ENCODE data around the gene SLC44A5.

Gene SLC44A5

DNA sequence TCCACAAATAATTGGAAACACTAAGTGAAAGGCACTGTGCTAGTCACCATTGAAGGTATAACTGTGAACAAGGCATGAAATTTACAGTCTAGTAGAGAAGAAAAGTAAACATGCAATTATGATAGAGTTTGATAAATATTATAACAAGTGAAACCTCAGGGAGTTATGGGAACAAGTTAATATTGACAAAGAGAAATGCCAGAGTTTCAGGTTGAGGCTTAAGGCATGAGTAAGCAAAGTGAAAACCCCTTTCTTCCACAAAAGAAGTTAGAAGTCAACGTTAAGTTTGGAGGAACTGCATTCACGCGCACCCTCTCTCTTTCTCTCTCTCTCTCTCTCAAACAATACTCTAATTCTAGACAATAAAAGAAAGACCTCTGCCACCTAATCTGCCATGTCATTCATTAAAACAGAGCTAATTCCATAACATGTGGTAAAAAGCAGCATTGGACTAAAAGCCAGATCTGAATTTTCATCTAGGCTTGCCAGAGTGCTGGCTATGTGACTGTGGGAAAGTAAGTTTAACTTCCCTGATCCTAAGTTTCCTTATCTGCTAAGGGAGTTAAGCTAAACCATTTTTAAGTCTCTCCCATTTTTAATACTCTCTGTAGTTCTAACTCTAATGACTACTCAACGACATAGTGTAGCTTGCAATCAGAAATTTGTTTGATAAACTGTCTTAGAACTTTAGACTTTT is 22.0 kb downstream of the SLC44A5 start:
- FAIRE-seq: no peak

- FAIRE-seq: no peak
Measured at GRCh38 chr1:75587692-75588091, 23.2 kb downstream of the SLC44A5 start.

- FAIRE-seq: no peak
Measured at GRCh38 chr1:75583282-75583681, 27.6 kb downstream of the SLC44A5 start.

DNA sequence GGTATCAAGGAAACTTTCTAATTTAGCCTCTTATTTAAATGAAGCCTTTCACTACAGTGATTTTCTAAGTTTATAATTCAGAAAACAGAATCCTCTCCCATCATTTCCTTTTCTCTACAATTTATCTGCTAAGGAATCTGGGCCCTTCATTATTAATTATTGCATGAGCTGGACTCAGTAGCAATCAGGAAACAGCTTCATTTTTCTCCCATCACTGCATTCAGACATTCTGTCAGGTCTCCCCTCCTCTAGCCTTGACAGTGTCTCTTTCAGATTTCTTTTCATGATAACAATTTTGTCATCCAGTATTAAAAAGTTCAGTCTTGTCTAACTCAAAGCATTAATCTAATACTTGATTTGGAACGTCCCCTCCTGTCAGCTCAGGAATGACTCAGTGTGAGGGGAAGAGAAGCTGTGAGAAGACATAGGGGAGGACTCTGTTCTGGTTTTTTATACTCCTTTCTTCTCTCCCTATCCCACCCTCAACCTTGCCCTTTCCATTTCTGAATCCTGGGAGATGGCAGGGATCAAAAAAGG is 28.1 kb downstream of the SLC44A5 start:
- FAIRE-seq: no peak

DNA sequence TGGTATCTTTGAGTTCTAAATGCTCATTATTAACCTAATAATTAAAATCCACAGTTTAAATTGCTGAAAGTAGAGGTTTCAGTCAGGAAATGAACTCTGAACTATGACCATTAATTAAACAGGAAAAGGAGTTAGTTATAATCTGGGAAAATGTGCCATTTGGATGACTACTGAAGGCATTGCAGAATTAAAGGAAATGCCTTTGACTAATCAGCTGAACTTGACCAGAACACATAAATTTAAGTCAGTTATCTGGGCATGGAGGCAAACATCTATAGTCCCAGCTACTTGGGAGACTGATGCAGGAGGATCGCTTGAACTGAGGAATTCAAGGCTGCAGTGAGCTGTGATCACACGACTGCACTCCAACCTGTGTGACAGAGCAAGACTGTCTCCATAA is 31.9 kb downstream of the SLC44A5 start:
- FAIRE-seq: no peak

DNA sequence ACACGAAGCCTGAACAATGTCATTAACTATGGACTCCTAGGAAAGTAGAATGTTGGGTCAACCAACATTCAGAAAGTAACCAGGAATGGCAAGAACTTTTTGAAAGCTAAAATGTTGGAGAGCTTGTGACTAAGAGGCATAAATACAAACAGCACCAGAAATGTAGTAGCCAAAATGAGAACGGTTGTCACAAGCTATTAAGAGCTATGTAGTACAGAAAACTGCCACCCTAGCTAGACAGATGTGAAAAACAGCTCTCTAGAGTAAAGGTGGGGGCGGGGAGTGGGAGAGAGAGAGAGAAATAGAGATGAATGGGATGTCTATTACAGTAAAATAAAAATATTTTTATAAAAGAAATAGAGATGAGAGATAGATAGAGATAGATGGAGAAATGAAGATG is 35.1 kb downstream of the SLC44A5 start:
- FAIRE-seq: no peak

- FAIRE-seq: no peak
Measured at GRCh38 chr1:75567191-75567590, 43.7 kb downstream of the SLC44A5 start.

DNA sequence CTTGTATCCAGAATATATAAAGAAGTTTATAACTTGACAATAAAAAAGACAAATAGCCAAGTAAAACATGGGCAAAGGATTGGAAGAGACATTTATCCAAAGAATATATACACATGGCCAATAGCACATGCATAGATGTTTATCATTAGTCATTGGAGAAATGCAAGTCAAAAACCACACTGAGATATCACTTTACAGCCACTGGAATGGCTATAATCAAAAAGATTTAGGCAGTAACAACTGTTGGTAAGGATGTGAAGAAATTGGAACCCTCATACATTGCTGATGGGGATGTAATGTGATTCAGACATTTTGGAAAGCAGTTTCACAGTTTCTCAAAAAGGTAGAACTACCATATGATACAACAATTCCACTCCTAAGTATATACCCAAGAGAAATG is 51.1 kb downstream of the SLC44A5 start:
- no peak for FAIRE-seq

- no peak for FAIRE-seq
Measured at GRCh38 chr1:75559136-75559535, 51.8 kb downstream of the SLC44A5 start.

GRCh38 chr1:75554870-75555269 is 56.0 kb downstream of the SLC44A5 start:
- FAIRE-seq: peak; percentile 57

GRCh38 chr1:75554181-75554580 is 56.7 kb downstream of the SLC44A5 start:
- FAIRE-seq: no peak

GRCh38 chr1:75550559-75550958 is 60.4 kb downstream of the SLC44A5 start:
- FAIRE-seq: no peak

- FAIRE-seq: no peak
Measured at GRCh38 chr1:75548721-75549480, 62.0 kb downstream of the SLC44A5 start.

DNA sequence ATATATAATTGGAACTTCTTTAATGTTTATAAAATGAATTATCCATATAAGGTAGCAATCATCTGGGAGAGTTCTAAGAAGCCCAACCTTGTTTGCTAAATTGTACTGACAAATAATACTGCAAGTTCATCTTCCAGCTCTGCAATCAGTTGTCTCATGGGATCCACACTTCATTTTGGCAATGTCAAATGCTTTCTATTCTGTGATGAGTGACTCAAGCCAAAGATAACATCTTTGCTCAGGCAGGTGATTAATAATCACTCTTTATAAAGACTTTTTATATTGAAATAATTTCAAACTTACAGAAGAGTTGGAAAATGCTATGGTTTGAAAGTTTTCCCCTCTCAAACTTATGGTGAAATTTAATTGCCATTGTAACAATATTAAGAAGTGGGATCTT is 67.2 kb downstream of the SLC44A5 start:
- FAIRE-seq: no peak

DNA sequence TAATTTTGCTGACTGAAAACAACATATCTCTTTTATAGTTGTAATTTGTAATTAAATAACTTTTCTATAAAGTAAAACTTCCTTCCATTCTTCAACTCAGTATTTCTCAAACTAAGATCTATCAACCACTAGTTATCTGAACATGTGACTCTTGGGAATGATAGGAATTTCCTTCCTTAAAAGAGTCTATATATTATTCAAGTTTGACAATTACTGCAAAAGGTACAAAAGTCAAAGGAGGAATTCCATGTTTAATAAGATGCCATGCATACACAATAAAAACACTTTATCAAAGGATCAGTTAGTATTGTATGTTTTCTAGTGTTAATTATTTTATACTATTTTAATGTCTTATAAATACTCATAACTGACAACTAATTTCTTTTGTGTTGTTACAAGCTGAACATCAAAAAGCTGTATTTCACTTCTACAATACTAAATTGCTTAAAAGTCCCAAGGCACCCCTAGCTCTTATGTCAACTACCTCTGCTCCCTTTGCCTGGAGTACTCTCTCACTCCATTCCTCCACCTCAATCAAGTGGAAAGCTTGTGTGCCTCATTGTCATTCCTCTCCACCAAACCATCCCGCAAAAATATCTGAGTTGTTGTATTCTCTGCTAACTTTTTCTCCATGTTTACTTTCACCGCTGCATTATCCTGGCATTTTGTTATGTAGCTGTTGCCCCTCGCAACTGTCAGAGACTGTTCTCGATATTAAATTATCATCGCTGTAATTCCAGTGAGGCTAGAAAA is 67.9 kb downstream of the SLC44A5 start:
- no peak for FAIRE-seq

DNA sequence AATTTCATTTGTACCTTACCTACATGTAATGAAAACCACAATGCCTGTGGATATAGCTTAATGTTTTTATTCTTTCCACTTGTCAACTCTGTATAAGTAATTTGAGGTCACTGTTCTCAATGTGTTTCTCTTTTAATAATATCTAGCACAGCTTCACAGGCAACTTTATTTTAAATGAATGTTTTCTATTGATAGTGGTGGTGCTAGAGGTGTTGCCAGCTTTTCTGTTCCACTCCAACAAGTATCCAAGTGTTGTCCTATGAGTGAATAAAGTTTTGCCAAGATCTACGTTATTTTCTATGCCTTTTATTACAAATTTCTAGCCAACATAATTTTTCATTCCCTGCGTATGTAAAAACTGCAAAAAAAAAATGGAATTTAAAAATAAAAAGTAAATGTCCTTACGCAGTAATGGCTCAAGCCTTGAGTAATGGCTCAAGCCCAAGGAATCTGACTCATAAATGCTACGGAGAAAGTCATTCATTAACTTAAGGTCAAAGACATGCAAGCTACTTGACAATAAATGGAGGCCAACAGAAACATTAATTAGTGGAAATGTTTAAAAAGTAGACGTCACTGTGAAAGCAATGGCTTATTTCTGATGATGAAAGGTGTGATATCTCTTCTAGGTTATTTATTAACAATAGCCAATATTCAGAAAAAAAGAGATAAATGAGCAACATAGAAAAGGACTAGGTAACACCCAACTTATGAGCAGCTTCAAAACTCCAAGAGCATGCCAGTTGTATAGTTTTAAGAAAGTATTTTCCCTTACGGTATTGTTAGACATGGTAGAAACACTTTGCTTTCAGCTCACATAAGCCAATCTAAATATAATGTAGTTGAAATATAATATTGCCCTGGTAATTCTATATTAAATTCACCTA is 71.4 kb downstream of the SLC44A5 start:
- FAIRE-seq: no peak

DNA sequence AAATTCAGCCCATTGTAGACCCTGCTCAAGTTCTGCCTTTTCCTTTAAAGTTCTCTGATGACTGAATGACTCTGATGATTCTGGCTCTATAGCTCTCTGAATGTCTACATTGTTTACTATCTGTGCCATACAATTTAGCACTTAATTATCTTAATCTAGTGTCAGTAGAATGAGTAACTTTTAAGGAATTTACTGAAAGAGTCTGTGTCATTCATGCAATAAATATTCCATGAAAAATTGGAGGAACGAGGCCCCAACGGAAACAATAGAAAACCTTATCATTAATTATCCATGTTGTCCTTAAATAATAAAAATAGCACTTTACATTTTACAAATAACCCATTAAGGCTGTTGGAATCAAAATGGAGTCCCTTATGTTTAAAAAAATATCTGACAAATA is 77.8 kb downstream of the SLC44A5 start:
- no peak for FAIRE-seq

DNA sequence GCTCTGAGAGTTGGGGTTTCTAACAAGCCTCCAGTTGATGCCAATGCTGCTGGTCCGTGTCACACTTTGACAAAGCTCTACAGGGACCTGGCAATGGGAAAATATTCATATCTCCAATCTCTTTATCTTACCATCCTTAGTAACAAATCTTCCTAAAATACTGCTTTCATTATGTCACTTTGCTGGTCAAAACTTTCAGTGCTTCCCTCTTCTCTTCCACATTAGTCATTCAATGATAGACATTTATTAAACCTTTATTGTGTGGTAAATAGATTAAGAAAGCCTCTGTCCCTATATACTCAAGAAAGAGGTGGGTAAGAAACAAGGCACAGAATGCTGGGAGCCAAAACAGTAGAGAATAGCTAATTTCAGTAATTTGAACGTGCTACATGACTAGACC is 79.3 kb downstream of the SLC44A5 start:
- FAIRE-seq: no peak

GRCh38 chr1:75529488-75529887 is 81.4 kb downstream of the SLC44A5 start:
- no peak for FAIRE-seq

- FAIRE-seq: no peak
Measured at GRCh38 chr1:75528001-75528400, 82.9 kb downstream of the SLC44A5 start.

GRCh38 chr1:75522389-75522788 is 88.5 kb downstream of the SLC44A5 start:
- no peak for FAIRE-seq

GRCh38 chr1:75521658-75522057 is 89.3 kb downstream of the SLC44A5 start:
- FAIRE-seq: no peak
